SU-DHL-6 (cell line): ENCODE data around the gene CDKL4.

Source experiments
- EZH2phosphoT487 ChIP-seq: fragments of 200-600 bp; sonication (generic), shearing (Covaris generic); conservative IDR thresholded peaks from 2 replicates; pipeline ENCODE4 v1.6.1; 2018; ENCODE audit warnings: mild to moderate bottlenecking, antibody characterized with exemption, low read length, moderate library complexity, mixed read lengths
- TF ChIP-seq, protein P1 (sequence below): fragments of 200-600 bp; sonication (generic); IDR thresholded peaks from one replicate; pipeline ENCODE4 v1.5.1; 2017; ENCODE audit warnings: antibody characterized with exemption, mild to moderate bottlenecking, low read length, moderate library complexity; ENCODE audit not compliant: insufficient read depth, poor library complexity, severe bottlenecking

DNA sequence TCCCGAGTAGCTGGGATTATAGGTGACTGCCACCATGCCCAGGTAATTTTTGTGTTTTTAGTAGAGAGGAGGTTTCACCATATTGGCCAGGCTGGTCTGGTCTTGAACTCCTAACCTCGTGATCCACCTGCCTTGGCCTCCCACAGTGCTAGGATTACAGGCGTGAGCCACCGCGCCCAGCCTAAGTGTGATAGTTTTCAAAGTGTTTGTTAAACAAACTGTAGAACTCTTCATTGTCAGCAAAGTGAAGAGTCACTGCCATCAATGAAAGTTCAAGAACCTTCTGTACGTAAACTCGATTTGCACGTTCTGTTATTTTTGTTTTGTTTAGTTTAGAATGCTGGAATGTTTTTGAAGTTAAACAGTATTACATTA, 104.9 kb downstream of the CDKL4 start:
- TF ChIP-seq, protein P1, sequence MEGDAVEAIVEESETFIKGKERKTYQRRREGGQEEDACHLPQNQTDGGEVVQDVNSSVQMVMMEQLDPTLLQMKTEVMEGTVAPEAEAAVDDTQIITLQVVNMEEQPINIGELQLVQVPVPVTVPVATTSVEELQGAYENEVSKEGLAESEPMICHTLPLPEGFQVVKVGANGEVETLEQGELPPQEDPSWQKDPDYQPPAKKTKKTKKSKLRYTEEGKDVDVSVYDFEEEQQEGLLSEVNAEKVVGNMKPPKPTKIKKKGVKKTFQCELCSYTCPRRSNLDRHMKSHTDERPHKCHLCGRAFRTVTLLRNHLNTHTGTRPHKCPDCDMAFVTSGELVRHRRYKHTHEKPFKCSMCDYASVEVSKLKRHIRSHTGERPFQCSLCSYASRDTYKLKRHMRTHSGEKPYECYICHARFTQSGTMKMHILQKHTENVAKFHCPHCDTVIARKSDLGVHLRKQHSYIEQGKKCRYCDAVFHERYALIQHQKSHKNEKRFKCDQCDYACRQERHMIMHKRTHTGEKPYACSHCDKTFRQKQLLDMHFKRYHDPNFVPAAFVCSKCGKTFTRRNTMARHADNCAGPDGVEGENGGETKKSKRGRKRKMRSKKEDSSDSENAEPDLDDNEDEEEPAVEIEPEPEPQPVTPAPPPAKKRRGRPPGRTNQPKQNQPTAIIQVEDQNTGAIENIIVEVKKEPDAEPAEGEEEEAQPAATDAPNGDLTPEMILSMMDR = no peak
- no peak for TF ChIP-seq EZH2phosphoT487
